Measurements from ENCODE around the gene RAPGEF2. TPM values are rescaled to one million over a fixed set of nuclear protein-coding genes. Genes with fewer than 3 reads are reported as not detected.

Gene RAPGEF2
- polyA plus RNA-seq, 1 donor (not counting 4 experiments of a cell fraction or from before 2014, with no cell fraction given): 23.8 TPM

- Histone ChIP-seq H3K36me3 (ENCODE audit: control insufficient read depth in 2 of 2, extremely low read depth in 1 of 2, insufficient read depth in 2 of 2, low read length in 2 of 2) (no peaks in the 10 kb centered on the region), H3K4me3 (ENCODE audit: control insufficient read depth in 2 of 3, extremely low read depth in 1 of 3, insufficient read depth in 2 of 3, low read depth in 1 of 3, low read length in 3 of 3) (no peak overlapping the region), H3K9me3 (ENCODE audit: control insufficient read depth, low read depth, low read length) (no peaks in the 10 kb centered on the region), H4K20me1 (ENCODE audit: control insufficient read depth, extremely low read depth, insufficient read depth, low read length) (no peaks in the 10 kb centered on the region), H3K27ac (ENCODE audit: control insufficient read depth, insufficient read depth, low read length) (no peak overlapping the region), H3K27me3 (ENCODE audit: control insufficient read depth, extremely low read depth, insufficient read depth, low read length) (no peaks in the 10 kb centered on the region), H3K4me2 (ENCODE audit: control insufficient read depth, extremely low read depth, insufficient read depth, low read depth, low read length) (no peak overlapping the region), H3K9me1 (ENCODE audit: control insufficient read depth, extremely low read depth, insufficient read depth, low read length) (no peaks in the 10 kb centered on the region), H3K4me1 (ENCODE audit: control insufficient read depth, extremely low read depth, insufficient read depth, low read length) (peaks cover 12% of the 10 kb centered on the region), H3K9ac (ENCODE audit: control insufficient read depth, extremely low read depth, insufficient read depth, low read length) (no peak overlapping the region), H3K79me2 (ENCODE audit: control insufficient read depth, insufficient read depth, low read length) (peaks cover 36% of the 10 kb centered on the region), H2AFZ (ENCODE audit: control insufficient read depth, low read length) (no peak overlapping the region)
- FAIRE-seq (no peak), DNase-seq (ENCODE audit: low read depth, low spot score) (no peak)
- TF ChIP-seq EZH2 (IDR thresholded peaks at IDR 0.05; ENCODE audit: low read length) (no peak), CTCF (optimal IDR thresholded peaks at IDR 0.05 in 1 of 3, IDR thresholded peaks at IDR 0.05 in 1 of 3, conservative IDR thresholded peaks at IDR 0.05 in 1 of 3; ENCODE audit: extremely low read depth in 1 of 3, insufficient read depth in 2 of 3, low read length in 3 of 3) (no peak)
- dilution Hi-C loops (cut with MboI; ENCODE audit: extremely low pct_ligation_motif_present, low sequenced_read_pairs): no loop called here
Observed at GRCh38 chr4:159177265-159178150, 74.6 kb downstream of the RAPGEF2 start.

- no peaks in the 10 kb centered on the region for H3K9me3 ChIP-seq (ENCODE audit: control insufficient read depth, low read depth, low read length)
- DNase-seq (ENCODE audit: low read depth, low spot score) (no peak), FAIRE-seq (no peak)
- no peak overlapping the region for H3K9ac ChIP-seq (ENCODE audit: control insufficient read depth, extremely low read depth, insufficient read depth, low read length)
- no peaks in the 10 kb centered on the region for H3K9me1 ChIP-seq (ENCODE audit: control insufficient read depth, extremely low read depth, insufficient read depth, low read length)
- H3K4me3 ChIP-seq (ENCODE audit: control insufficient read depth in 2 of 3, extremely low read depth in 1 of 3, insufficient read depth in 2 of 3, low read depth in 1 of 3, low read length in 3 of 3): no peak overlapping the region
- TF ChIP-seq EZH2 (IDR thresholded peaks at IDR 0.05; ENCODE audit: low read length) (no peak), CTCF (optimal IDR thresholded peaks at IDR 0.05 in 1 of 3, IDR thresholded peaks at IDR 0.05 in 1 of 3, conservative IDR thresholded peaks at IDR 0.05 in 1 of 3; ENCODE audit: extremely low read depth in 1 of 3, insufficient read depth in 2 of 3, low read length in 3 of 3) (no peak)
- H3K4me2 ChIP-seq (ENCODE audit: control insufficient read depth, extremely low read depth, insufficient read depth, low read depth, low read length): no peak overlapping the region
- peaks cover 12% of the 10 kb centered on the region for H3K4me1 ChIP-seq (ENCODE audit: control insufficient read depth, extremely low read depth, insufficient read depth, low read length)
- no peaks in the 10 kb centered on the region for H4K20me1 ChIP-seq (ENCODE audit: control insufficient read depth, extremely low read depth, insufficient read depth, low read length)
- peaks cover 40% of the 10 kb centered on the region for H3K79me2 ChIP-seq (ENCODE audit: control insufficient read depth, insufficient read depth, low read length)
- dilution Hi-C loops (cut with MboI; ENCODE audit: extremely low pct_ligation_motif_present, low sequenced_read_pairs): no loop called here
- no peak overlapping the region for H2AFZ ChIP-seq (ENCODE audit: control insufficient read depth, low read length)
- H3K27ac ChIP-seq (ENCODE audit: control insufficient read depth, insufficient read depth, low read length): no peak overlapping the region
- H3K27me3 ChIP-seq (ENCODE audit: control insufficient read depth, extremely low read depth, insufficient read depth, low read length): no peaks in the 10 kb centered on the region
- H3K36me3 ChIP-seq (ENCODE audit: control insufficient read depth in 2 of 2, extremely low read depth in 1 of 2, insufficient read depth in 2 of 2, low read length in 2 of 2): no peaks in the 10 kb centered on the region
Observed at GRCh38 chr4:159178151-159178546, 75.3 kb downstream of the RAPGEF2 start.

Data from keratinocyte (primary cell).